GM21447 (cell line): Measurements from ENCODE around the gene TMED7.

ENCODE experiments used
- ATAC-seq: cut with Tn5 transposase; IDR thresholded peaks from one replicate; pipeline ENCODE4 v1.9.1; 2021; ENCODE audit not compliant: unreplicated experiment

The TMED7 gene

GRCh38 chr5:115627295-115627865 is 1.5 kb upstream of the TMED7 start:
- no peak for ATAC-seq

- ATAC-seq, result peak; percentile 33
These were observed 598 bp upstream of the TMED7 start for GRCh38 chr5:115626445-115626823.

GRCh38 chr5:115624994-115625393 is 842 bp downstream of the TMED7 start:
- no peak for ATAC-seq

- ATAC-seq, result no peak
These were observed 2.2 kb downstream of the TMED7 start for GRCh38 chr5:115623658-115624057.

GRCh38 chr5:115621365-115621900 is 4.4 kb downstream of the TMED7 start:
- ATAC-seq, result no peak

- no peak for ATAC-seq
These were observed 8.9 kb downstream of the TMED7 start for GRCh38 chr5:115616892-115617291.

GRCh38 chr5:115616472-115616871 is 9.4 kb downstream of the TMED7 start:
- no peak for ATAC-seq

GRCh38 chr5:115611873-115612272 is 14.0 kb downstream of the TMED7 start:
- no peak for ATAC-seq

- ATAC-seq, result no peak
These were observed 17.9 kb downstream of the TMED7 start for GRCh38 chr5:115607935-115608334.

- no peak for ATAC-seq
These were observed 20.4 kb downstream of the TMED7 start for GRCh38 chr5:115605436-115605835.

GRCh38 chr5:115602591-115603125 is 23.2 kb downstream of the TMED7 start:
- peak; percentile 15 for ATAC-seq

GRCh38 chr5:115601701-115602590 is 23.9 kb downstream of the TMED7 start, which contains the start of gene TICAM2:
Gene TICAM2 (minus strand): TSS chr5:115602479. CDS start chr5:115581256, 21,223 bp downstream.
- peak; percentile 79 for ATAC-seq

GRCh38 chr5:115600766-115601165 is 25.1 kb downstream of the TMED7 start:
- ATAC-seq, result no peak

GRCh38 chr5:115599924-115600323 is 25.9 kb downstream of the TMED7 start:
- peak; percentile 1 for ATAC-seq

- ATAC-seq, result peak; percentile 34
These were observed 26.3 kb downstream of the TMED7 start for GRCh38 chr5:115599502-115599901.

- no peak for ATAC-seq
These were observed 31.4 kb downstream of the TMED7 start for GRCh38 chr5:115594128-115595047.

GRCh38 chr5:115589043-115589442 is 36.8 kb downstream of the TMED7 start:
- ATAC-seq, result no peak

- no peak for ATAC-seq
These were observed 37.2 kb downstream of the TMED7 start for GRCh38 chr5:115588640-115589039.

- no peak for ATAC-seq
These were observed 39.2 kb downstream of the TMED7 start for GRCh38 chr5:115586525-115587146.

- no peak for ATAC-seq
These were observed 40.6 kb downstream of the TMED7 start for GRCh38 chr5:115585265-115585664.
